ENCODE data around the gene NCKAP5.

GRCh38 chr2:133518700-133519344 is 49.4 kb downstream of the NCKAP5 start:
- TF ChIP-seq CTCF (IDR thresholded peaks at IDR 0.05) (no peak), POLR2A (IDR thresholded peaks at IDR 0.05) (no peak)
